ENCODE results near the gene IRAK3.

DNA sequence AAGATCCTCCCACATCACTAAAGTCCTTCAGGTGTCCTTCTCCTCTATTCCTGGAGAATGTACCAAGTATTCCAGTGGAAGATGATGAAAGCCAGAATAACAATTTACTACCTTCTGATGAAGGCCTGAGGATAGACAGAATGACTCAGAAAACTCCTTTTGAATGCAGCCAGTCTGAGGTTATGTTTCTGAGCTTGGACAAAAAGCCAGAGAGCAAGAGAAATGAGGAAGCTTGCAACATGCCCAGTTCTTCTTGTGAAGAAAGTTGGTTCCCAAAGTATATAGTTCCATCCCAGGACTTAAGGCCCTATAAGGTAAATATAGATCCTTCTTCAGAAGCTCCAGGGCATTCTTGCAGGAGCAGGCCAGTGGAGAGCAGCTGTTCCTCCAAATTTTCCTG is 58.7 kb downstream of the IRAK3 start:
- TF ChIP-seq, protein P1, sequence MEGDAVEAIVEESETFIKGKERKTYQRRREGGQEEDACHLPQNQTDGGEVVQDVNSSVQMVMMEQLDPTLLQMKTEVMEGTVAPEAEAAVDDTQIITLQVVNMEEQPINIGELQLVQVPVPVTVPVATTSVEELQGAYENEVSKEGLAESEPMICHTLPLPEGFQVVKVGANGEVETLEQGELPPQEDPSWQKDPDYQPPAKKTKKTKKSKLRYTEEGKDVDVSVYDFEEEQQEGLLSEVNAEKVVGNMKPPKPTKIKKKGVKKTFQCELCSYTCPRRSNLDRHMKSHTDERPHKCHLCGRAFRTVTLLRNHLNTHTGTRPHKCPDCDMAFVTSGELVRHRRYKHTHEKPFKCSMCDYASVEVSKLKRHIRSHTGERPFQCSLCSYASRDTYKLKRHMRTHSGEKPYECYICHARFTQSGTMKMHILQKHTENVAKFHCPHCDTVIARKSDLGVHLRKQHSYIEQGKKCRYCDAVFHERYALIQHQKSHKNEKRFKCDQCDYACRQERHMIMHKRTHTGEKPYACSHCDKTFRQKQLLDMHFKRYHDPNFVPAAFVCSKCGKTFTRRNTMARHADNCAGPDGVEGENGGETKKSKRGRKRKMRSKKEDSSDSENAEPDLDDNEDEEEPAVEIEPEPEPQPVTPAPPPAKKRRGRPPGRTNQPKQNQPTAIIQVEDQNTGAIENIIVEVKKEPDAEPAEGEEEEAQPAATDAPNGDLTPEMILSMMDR (IDR thresholded peaks at IDR 0.05): no peak
- TF ChIP-seq POLR2A (IDR thresholded peaks at IDR 0.05) (no peak), EP300 (IDR thresholded peaks at IDR 0.05) (no peak)

Measured in ovary (tissue), 3 donors.